GM23338 (cell line): ENCODE measurements around the gene HIF3A. TPM values are rescaled to one million over a fixed set of nuclear protein-coding genes. Genes with fewer than 3 reads are reported as not detected.
"Not testable (repeated sequence)": the region's sequence is repeated elsewhere in the genome, so short reads cannot be mapped to it uniquely, and the experiment has no call there.

Experiments
- ATAC-seq: fragments of 200-7000 bp; cut with Tn5 transposase; 3 replicates; pipeline ENCODE4 v1.9.1; 2020
- DNase-seq: peaks from one replicate; pipeline ENCODE4 v3.0.0-alpha.2; 2015; ENCODE audit warnings: low spot score
- H2AFZ ChIP-seq: fragments of 200-600 bp; sonication (generic); 2 replicates; pipeline ENCODE4 v1.8.0; 2016; ENCODE audit warnings: antibody characterized with exemption, mild to moderate bottlenecking, moderate library complexity
- H3F3A ChIP-seq: fragments of 200-600 bp; sonication (generic); replicated peaks from 2 replicates; pipeline ENCODE4 v1.8.0; 2017; ENCODE audit warnings: antibody characterized with exemption, mixed run types, low read depth
- H3K27ac ChIP-seq: fragments of 200-600 bp; sonication (generic); 2 replicates; pipeline ENCODE4 v1.6.1; 2016; ENCODE audit warnings: low read depth
- H3K27me3 ChIP-seq: fragments of 200-600 bp; sonication (generic); 2 replicates; pipeline ENCODE4 v1.8.0; 2016; ENCODE audit warnings: mild to moderate bottlenecking, mixed run types, moderate library complexity; ENCODE audit not compliant: insufficient read depth
- H3K36me3 ChIP-seq: fragments of 200-600 bp; sonication (generic); 2 replicates; pipeline ENCODE4 v1.8.0; 2016; ENCODE audit warnings: mild to moderate bottlenecking; ENCODE audit not compliant: insufficient read depth
- H3K4me1 ChIP-seq: fragments of 200-600 bp; sonication (generic); 2 replicates; pipeline ENCODE4 v1.8.0; 2016; ENCODE audit warnings: mild to moderate bottlenecking, moderate library complexity; ENCODE audit not compliant: insufficient read depth
- H3K4me2 ChIP-seq: fragments of 200-600 bp; sonication (generic); 2 replicates; pipeline ENCODE4 v1.7.1; 2017; ENCODE audit warnings: mixed run types
- H3K4me3 ChIP-seq: fragments of 200-600 bp; sonication (generic); 2 replicates; pipeline ENCODE4 v1.6.1; 2016; ENCODE audit warnings: mixed run types
- H3K79me2 ChIP-seq: fragments of 200-600 bp; sonication (generic); replicated peaks from 2 replicates; pipeline ENCODE4 v1.8.0; 2017; ENCODE audit warnings: mild to moderate bottlenecking; ENCODE audit not compliant: insufficient read depth
- H3K9me2 ChIP-seq: fragments of 200-600 bp; sonication (generic); 2 replicates; pipeline ENCODE4 v1.8.0; 2017; ENCODE audit not compliant: insufficient read depth
- H4K20me1 ChIP-seq: fragments of 200-600 bp; sonication (generic); replicated peaks from 2 replicates; pipeline ENCODE4 v1.8.0; 2017; ENCODE audit warnings: mild to moderate bottlenecking; ENCODE audit not compliant: insufficient read depth
- H3K27ac Mint-ChIP-seq: 2 replicates; pipeline ENCODE4 v1.8.0; 2020; ENCODE audit warnings: inconsistent platforms, mild to moderate bottlenecking, moderate library complexity, mixed read lengths
- H3K27me3 Mint-ChIP-seq: 3 replicates; pipeline ENCODE4 v1.8.0; 2022; ENCODE audit warnings: low read depth, mild to moderate bottlenecking, moderate library complexity, mixed read lengths, inconsistent platforms; ENCODE audit not compliant: insufficient read depth, poor library complexity
- H3K36me3 Mint-ChIP-seq: 3 replicates; pipeline ENCODE4 v1.8.0; 2021; ENCODE audit warnings: low read depth, mild to moderate bottlenecking, inconsistent platforms, moderate library complexity, mixed read lengths
- H3K4me1 Mint-ChIP-seq: 3 replicates; pipeline ENCODE4 v1.8.0; 2020; ENCODE audit warnings: mild to moderate bottlenecking, inconsistent platforms, mixed read lengths
- H3K4me3 Mint-ChIP-seq: 3 replicates; pipeline ENCODE4 v1.8.0; 2021; ENCODE audit warnings: moderate library complexity, mild to moderate bottlenecking, inconsistent platforms, mixed read lengths
- H3K9me3 Mint-ChIP-seq: 3 replicates; pipeline ENCODE4 v1.8.0; 2020; ENCODE audit warnings: moderate library complexity, mild to moderate bottlenecking, inconsistent platforms, mixed read lengths
- CREB1 ChIP-seq: fragments of 250-450 bp; sonication (Bioruptor Pico); IDR thresholded peaks from 2 replicates; pipeline ENCODE4 v1.5.0; 2020; ENCODE audit warnings: low read depth, mild to moderate bottlenecking, moderate library complexity
- EZH2phosphoT487 ChIP-seq: fragments of 200-600 bp; sonication (generic); IDR thresholded peaks from one replicate; pipeline ENCODE4 v1.8.1; 2018; ENCODE audit warnings: antibody characterized with exemption; ENCODE audit not compliant: unreplicated experiment
- JUNB ChIP-seq: IDR thresholded peaks from one replicate; pipeline ENCODE4 v1.6.1; 2016; ENCODE audit warnings: antibody characterized with exemption; ENCODE audit not compliant: unreplicated experiment
- NANOG ChIP-seq: IDR thresholded peaks from 2 replicates; pipeline ENCODE4 v1.6.1; 2016; ENCODE audit warnings: antibody characterized with exemption, borderline replicate concordance
- POLR2AphosphoS5 ChIP-seq: IDR thresholded peaks from 2 replicates; pipeline ENCODE4 v1.6.1; 2016; ENCODE audit warnings: antibody characterized with exemption, low read depth
- ZNF114 ChIP-seq: fragments of 250-450 bp; sonication (Bioruptor Pico); IDR thresholded peaks from 2 replicates; pipeline ENCODE4 v1.5.0; 2020; ENCODE audit warnings: mild to moderate bottlenecking, moderate library complexity
- ZNF331 ChIP-seq: fragments of 250-450 bp; sonication (Bioruptor Pico); IDR thresholded peaks from 2 replicates; pipeline ENCODE4 v1.5.0; 2020; ENCODE audit warnings: low read depth, mild to moderate bottlenecking, moderate library complexity
- polyA plus RNA-seq: library from polyadenylated mRNA; unstranded; fragments of >200 nt; fragmentation: Nextera tagmentation; extraction: Ambion mirVana; gene quantifications from 2 replicates; pipeline ENCODE4 v1.2.1, GENCODE V29; 2016
- total RNA-seq: library from RNA; depleted of rRNA; stranded (reverse); fragments of >200 nt; shearing (Covaris generic); gene quantifications from 2 replicates; pipeline ENCODE4 v1.2.3, GENCODE V29; 2014
- TF ChIP-seq, protein P1 (sequence below), 2 experiments: fragments of 200-600 bp in 1 of 2; sonication (generic) in 1 of 2; conservative IDR thresholded peaks; 2 replicates each; pipeline versions ENCODE4 v1.5.1 to v1.6.1; 2016 to 2017; ENCODE audit warnings: antibody characterized with exemption in 2 of 2, low read depth in 2 of 2, mild to moderate bottlenecking in 2 of 2, moderate library complexity in 1 of 2
- TF ChIP-seq, protein P2 (sequence below): fragments of 250-450 bp; sonication (Bioruptor Pico); IDR thresholded peaks from 2 replicates; pipeline ENCODE4 v1.5.0; 2020; ENCODE audit warnings: mild to moderate bottlenecking, moderate library complexity

Gene HIF3A
- total and polyA plus RNA-seq, 2 experiments from 2014 or later, result 20.4 to 70.5 TPM

DNA sequence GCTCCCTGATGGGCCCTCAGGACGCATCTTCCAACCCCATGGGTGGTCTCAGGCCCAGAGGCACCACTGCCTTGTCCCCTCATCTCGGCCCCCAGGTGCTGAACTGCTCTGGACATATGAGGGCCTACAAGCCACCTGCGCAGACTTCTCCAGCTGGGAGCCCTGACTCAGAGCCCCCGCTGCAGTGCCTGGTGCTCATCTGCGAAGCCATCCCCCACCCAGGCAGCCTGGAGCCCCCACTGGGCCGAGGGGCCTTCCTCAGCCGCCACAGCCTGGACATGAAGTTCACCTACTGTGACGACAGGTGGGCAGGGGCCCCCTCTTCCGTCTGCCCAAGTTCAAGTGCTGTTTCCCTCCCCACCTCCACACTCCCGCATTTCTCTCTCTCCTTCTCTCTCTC lies 12.2 kb downstream of the HIF3A start (continued):
- TF ChIP-seq, protein P1, sequence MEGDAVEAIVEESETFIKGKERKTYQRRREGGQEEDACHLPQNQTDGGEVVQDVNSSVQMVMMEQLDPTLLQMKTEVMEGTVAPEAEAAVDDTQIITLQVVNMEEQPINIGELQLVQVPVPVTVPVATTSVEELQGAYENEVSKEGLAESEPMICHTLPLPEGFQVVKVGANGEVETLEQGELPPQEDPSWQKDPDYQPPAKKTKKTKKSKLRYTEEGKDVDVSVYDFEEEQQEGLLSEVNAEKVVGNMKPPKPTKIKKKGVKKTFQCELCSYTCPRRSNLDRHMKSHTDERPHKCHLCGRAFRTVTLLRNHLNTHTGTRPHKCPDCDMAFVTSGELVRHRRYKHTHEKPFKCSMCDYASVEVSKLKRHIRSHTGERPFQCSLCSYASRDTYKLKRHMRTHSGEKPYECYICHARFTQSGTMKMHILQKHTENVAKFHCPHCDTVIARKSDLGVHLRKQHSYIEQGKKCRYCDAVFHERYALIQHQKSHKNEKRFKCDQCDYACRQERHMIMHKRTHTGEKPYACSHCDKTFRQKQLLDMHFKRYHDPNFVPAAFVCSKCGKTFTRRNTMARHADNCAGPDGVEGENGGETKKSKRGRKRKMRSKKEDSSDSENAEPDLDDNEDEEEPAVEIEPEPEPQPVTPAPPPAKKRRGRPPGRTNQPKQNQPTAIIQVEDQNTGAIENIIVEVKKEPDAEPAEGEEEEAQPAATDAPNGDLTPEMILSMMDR (conservative IDR thresholded peaks at IDR 0.05; ENCODE audit: low read depth in 2 of 2), result no peak

DNA sequence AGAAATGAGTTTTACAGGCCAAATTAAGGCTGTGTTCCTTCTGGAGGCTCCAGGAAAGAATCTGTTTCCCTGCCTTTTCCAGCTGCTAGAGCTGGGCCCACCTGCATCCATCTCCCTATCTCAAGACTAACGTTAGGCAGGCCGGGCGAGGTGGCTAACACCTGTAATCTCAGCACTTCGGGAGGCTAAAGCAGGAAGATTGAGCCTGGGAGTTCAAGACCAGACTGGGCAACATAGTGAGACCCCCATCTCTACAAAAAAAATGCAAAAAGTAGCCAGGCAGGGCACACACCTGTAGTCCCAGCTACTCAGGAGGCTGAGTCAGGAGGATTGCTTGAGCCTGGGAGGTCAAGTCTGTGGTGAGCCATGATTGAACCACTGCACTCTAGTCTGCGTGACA lies 14.6 kb downstream of the HIF3A start:
- no peak for TF ChIP-seq ZNF331 (CRISPR knock-in tag)
- no peak for TF ChIP-seq CREB1
- TF ChIP-seq, protein P2, sequence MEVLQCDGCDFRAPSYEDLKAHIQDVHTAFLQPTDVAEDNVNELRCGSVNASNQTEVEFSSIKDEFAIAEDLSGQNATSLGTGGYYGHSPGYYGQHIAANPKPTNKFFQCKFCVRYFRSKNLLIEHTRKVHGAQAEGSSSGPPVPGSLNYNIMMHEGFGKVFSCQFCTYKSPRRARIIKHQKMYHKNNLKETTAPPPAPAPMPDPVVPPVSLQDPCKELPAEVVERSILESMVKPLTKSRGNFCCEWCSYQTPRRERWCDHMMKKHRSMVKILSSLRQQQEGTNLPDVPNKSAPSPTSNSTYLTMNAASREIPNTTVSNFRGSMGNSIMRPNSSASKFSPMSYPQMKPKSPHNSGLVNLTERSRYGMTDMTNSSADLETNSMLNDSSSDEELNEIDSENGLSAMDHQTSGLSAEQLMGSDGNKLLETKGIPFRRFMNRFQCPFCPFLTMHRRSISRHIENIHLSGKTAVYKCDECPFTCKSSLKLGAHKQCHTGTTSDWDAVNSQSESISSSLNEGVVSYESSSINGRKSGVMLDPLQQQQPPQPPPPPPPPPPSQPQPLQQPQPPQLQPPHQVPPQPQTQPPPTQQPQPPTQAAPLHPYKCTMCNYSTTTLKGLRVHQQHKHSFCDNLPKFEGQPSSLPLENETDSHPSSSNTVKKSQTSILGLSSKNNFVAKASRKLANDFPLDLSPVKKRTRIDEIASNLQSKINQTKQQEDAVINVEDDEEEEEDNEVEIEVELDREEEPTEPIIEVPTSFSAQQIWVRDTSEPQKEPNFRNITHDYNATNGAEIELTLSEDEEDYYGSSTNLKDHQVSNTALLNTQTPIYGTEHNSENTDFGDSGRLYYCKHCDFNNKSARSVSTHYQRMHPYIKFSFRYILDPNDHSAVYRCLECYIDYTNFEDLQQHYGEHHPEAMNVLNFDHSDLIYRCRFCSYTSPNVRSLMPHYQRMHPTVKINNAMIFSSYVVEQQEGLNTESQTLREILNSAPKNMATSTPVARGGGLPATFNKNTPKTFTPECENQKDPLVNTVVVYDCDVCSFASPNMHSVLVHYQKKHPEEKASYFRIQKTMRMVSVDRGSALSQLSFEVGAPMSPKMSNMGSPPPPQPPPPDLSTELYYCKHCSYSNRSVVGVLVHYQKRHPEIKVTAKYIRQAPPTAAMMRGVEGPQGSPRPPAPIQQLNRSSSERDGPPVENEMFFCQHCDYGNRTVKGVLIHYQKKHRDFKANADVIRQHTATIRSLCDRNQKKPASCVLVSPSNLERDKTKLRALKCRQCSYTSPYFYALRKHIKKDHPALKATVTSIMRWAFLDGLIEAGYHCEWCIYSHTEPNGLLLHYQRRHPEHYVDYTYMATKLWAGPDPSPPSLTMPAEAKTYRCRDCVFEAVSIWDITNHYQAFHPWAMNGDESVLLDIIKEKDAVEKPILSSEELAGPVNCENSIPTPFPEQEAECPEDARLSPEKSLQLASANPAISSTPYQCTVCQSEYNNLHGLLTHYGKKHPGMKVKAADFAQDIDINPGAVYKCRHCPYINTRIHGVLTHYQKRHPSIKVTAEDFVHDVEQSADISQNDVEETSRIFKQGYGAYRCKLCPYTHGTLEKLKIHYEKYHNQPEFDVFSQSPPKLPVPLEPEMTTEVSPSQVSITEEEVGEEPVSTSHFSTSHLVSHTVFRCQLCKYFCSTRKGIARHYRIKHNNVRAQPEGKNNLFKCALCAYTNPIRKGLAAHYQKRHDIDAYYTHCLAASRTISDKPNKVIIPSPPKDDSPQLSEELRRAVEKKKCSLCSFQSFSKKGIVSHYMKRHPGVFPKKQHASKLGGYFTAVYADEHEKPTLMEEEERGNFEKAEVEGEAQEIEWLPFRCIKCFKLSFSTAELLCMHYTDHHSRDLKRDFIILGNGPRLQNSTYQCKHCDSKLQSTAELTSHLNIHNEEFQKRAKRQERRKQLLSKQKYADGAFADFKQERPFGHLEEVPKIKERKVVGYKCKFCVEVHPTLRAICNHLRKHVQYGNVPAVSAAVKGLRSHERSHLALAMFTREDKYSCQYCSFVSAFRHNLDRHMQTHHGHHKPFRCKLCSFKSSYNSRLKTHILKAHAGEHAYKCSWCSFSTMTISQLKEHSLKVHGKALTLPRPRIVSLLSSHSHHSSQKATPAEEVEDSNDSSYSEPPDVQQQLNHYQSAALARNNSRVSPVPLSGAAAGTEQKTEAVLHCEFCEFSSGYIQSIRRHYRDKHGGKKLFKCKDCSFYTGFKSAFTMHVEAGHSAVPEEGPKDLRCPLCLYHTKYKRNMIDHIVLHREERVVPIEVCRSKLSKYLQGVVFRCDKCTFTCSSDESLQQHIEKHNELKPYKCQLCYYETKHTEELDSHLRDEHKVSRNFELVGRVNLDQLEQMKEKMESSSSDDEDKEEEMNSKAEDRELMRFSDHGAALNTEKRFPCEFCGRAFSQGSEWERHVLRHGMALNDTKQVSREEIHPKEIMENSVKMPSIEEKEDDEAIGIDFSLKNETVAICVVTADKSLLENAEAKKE (CRISPR knock-in tag), result no peak
- TF ChIP-seq JUNB, result no peak
- TF ChIP-seq POLR2AphosphoS5, result no peak
- TF ChIP-seq ZNF114 (CRISPR knock-in tag), result no peak
- TF ChIP-seq NANOG, result no peak
- TF ChIP-seq EZH2phosphoT487, result no peak

DNA sequence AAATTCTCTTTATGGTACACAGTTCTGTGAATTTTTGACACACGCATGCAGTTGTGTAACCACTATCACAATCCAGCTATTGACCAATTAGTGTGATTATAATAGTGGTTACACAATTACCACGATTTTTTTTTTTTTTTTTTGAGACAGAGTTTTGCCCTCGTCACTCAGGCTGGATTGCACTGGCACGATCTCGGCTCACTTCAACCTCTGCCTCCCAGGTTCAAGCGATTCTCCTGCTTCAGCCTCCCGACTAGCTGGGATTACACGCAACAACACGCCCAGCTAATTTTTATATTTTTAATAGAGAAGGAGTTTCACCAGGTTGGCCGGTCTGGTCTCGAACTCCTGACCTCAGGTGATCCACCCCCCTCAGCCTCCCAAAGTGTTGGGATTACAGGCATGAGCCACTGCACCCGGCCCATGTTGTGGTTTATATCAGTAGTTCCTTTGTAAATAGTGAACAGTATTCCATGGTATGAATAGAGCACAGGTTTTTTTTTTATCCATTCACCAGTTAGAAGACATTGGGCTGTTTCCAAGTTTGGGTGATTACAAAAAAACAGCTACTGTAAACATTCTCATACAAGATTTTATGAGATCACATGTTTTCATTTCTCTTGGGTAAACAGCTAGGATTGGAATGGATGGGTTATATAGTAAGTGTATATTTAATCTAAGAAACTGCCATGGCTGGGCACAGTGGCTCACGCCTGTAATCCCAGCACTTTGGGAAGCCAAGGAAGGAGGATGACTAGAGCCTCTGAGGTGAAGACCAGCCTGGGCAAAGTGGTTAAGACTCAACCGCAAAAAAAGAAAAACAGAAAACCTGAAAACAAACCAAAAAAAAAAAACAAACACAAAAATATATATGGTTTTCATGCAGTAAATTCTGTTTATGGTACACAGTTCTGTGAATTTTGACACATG lies 17.0 kb downstream of the HIF3A start:
- H3F3A ChIP-seq, H2AFZ ChIP-seq, H3K27me3 Mint-ChIP-seq, DNase-seq, H3K4me1 ChIP-seq, H3K27me3 ChIP-seq, H3K9me3 Mint-ChIP-seq, H3K4me3 Mint-ChIP-seq, H4K20me1 ChIP-seq, ATAC-seq, H3K4me3 ChIP-seq, H3K4me1 Mint-ChIP-seq, H3K27ac Mint-ChIP-seq, H3K9me2 ChIP-seq, H3K79me2 ChIP-seq, H3K4me2 ChIP-seq, H3K36me3 ChIP-seq, H3K27ac ChIP-seq: not testable (repeated sequence)
- peaks cover 53% of the 10 kb centered on the region for H3K36me3 Mint-ChIP-seq

More for the DNA sequence above, 14.6 kb downstream of the HIF3A start:
- Histone ChIP-seq H3F3A (no peaks in the 10 kb centered on the region), H3K9me2 (no peaks in the 10 kb centered on the region), H3K27ac (no peak overlapping the region), H4K20me1 (no peaks in the 10 kb centered on the region; the same call in none of the 2 replicates), H3K4me1 (no peaks in the 10 kb centered on the region), H3K27me3 (no peaks in the 10 kb centered on the region), H2AFZ (no peak overlapping the region), H3K4me3 (no peak overlapping the region), H3K79me2 (no peaks in the 10 kb centered on the region), H3K4me2 (no peak overlapping the region), H3K36me3 (peaks cover 8% of the 10 kb centered on the region; the same call in 1 of the 2 replicates)
- no peak overlapping the region for H3K27ac Mint-ChIP-seq
- ATAC-seq (no peak), DNase-seq (no peak)
- H3K4me1 Mint-ChIP-seq, result no peaks in the 10 kb centered on the region; the same call in 2 of the 3 replicates
- H3K4me3 Mint-ChIP-seq, result no peak overlapping the region
- peaks cover 7% of the 10 kb centered on the region; the same call in 2 of the 3 replicates for H3K9me3 Mint-ChIP-seq
- peaks cover 5% of the 10 kb centered on the region for H3K27me3 Mint-ChIP-seq
- peaks cover 63% of the 10 kb centered on the region for H3K36me3 Mint-ChIP-seq
